Loucy (cell line): ENCODE results near the gene ALDH7A1.

Experiments
- H2AFZ ChIP-seq: fragments of 200-600 bp; sonication (generic); 2 replicates; pipeline ENCODE4 v1.6.0; 2016; ENCODE audit warnings: antibody characterized with exemption, mild to moderate bottlenecking, low read length, moderate library complexity
- H3F3A ChIP-seq: fragments of 200-600 bp; 2 replicates; pipeline ENCODE4 v1.6.0; 2016; ENCODE audit warnings: antibody characterized with exemption, low read depth, mild to moderate bottlenecking
- H3K27me3 ChIP-seq: fragments of 200-600 bp; sonication (generic); 2 replicates; pipeline ENCODE4 v1.6.1; 2014; ENCODE audit warnings: low read length, mild to moderate bottlenecking; ENCODE audit not compliant: insufficient read depth, poor library complexity, severe bottlenecking
- H3K36me3 ChIP-seq: fragments of 200-600 bp; sonication (generic); 2 replicates; pipeline ENCODE4 v1.6.1; 2016; ENCODE audit warnings: low read length; ENCODE audit not compliant: insufficient read depth
- H3K4me1 ChIP-seq: fragments of 200-600 bp; sonication (generic); 2 replicates; pipeline ENCODE4 v1.5.1; 2014; ENCODE audit warnings: low read length, mild to moderate bottlenecking; ENCODE audit not compliant: insufficient read depth, poor library complexity, severe bottlenecking
- H3K4me2 ChIP-seq: fragments of 200-600 bp; sonication (generic); 2 replicates; pipeline ENCODE4 v1.6.0; 2014; ENCODE audit warnings: antibody characterized with exemption, low read length, low read depth, mild to moderate bottlenecking; ENCODE audit not compliant: poor library complexity, severe bottlenecking
- H3K4me3 ChIP-seq: fragments of 200-600 bp; sonication (generic); 2 replicates; pipeline ENCODE4 v1.5.1; 2014; ENCODE audit warnings: low read length, mild to moderate bottlenecking, mixed read lengths; ENCODE audit not compliant: poor library complexity, severe bottlenecking
- H3K79me2 ChIP-seq: fragments of 200-600 bp; sonication (generic); 2 replicates; pipeline ENCODE4 v1.6.1; 2014; ENCODE audit warnings: low read length; ENCODE audit not compliant: insufficient read depth
- H3K9ac ChIP-seq: fragments of 200-600 bp; sonication (generic); 2 replicates; pipeline ENCODE4 v1.6.0; 2014; ENCODE audit warnings: mild to moderate bottlenecking, low read depth, low read length, moderate library complexity; ENCODE audit not compliant: poor library complexity, severe bottlenecking
- H3K9me2 ChIP-seq: fragments of 200-600 bp; sonication (generic); replicated peaks from 2 replicates; pipeline ENCODE4 v1.6.1; 2016; ENCODE audit warnings: low read depth, low read length, mixed read lengths
- H3K9me3 ChIP-seq: fragments of 200-600 bp; sonication (generic); 2 replicates; pipeline ENCODE4 v1.6.1; 2014; ENCODE audit warnings: mild to moderate bottlenecking, antibody characterized with exemption, low read length, low read depth; ENCODE audit not compliant: insufficient read depth
- H4K20me1 ChIP-seq: fragments of 200-600 bp; sonication (generic); 2 replicates; pipeline ENCODE4 v1.6.0; 2014; ENCODE audit warnings: antibody characterized with exemption, low read length, mild to moderate bottlenecking; ENCODE audit not compliant: insufficient read depth, poor library complexity, severe bottlenecking
- EZH2phosphoT487 ChIP-seq: fragments of 200-600 bp; IDR thresholded peaks from 2 replicates; pipeline ENCODE4 v1.6.1; 2018; ENCODE audit warnings: antibody characterized with exemption, mild to moderate bottlenecking, moderate library complexity, borderline replicate concordance
- TF ChIP-seq, protein P1 (sequence below): fragments of 200-600 bp; sonication (generic); conservative IDR thresholded peaks from 2 replicates; pipeline ENCODE4 v1.5.1; 2014; ENCODE audit warnings: mild to moderate bottlenecking, antibody characterized with exemption, low read length

Gene ALDH7A1

DNA sequence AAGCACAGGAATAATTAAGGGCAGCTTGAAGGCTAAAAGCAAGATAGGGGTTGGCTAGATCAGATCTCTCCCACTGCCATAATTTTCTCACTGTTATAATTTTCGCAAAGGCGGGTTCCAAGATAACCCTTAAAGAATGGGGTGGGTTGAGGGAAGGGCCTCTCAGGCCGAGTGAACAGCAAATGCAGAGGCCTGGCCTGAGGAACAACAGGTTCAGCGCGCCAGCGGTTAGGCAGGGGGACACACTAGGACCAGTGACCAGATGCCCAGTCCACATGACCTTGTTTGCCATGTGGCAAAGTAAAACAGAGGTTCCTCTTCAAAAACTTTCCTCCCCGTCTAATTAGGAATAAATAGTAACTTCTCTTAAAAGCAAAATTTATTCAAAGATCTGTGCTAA is 4.5 kb upstream of the ALDH7A1 start:
- peaks cover 6% of the 10 kb centered on the region for H4K20me1 ChIP-seq
- H3K4me3 ChIP-seq = no peak overlapping the region

DNA sequence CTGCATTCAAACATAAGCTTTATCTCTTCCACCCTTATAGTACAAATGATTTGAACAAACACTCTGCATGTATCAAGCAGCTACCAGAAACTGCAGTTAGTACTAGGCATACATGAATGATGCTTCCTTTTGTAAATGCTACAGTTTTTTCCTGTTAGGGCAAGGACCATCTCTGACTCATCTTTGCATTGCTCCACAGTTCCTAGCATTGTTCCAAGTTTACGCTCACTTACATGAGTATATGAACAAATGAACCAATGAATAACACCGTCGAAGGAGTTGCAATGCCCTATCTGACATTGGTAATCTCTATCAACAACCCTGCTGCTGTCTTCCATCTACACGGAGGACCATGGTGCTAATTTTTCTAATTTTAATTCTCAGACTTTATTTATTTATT is 2.1 kb upstream of the ALDH7A1 start:
- Histone ChIP-seq H2AFZ (no peak overlapping the region), H3F3A (no peaks in the 10 kb centered on the region), H3K4me2 (no peak overlapping the region), H4K20me1 (no peaks in the 10 kb centered on the region), H3K9me2 (no peaks in the 10 kb centered on the region), H3K4me1 (peaks cover 5% of the 10 kb centered on the region), H3K79me2 (peaks cover 20% of the 10 kb centered on the region), H3K9me3 (no peaks in the 10 kb centered on the region), H3K4me3 (no peak overlapping the region), H3K9ac (no peak overlapping the region), H3K27me3 (no peaks in the 10 kb centered on the region), H3K36me3 (no peaks in the 10 kb centered on the region)
- TF ChIP-seq EZH2phosphoT487 = no peak
- TF ChIP-seq, protein P1, sequence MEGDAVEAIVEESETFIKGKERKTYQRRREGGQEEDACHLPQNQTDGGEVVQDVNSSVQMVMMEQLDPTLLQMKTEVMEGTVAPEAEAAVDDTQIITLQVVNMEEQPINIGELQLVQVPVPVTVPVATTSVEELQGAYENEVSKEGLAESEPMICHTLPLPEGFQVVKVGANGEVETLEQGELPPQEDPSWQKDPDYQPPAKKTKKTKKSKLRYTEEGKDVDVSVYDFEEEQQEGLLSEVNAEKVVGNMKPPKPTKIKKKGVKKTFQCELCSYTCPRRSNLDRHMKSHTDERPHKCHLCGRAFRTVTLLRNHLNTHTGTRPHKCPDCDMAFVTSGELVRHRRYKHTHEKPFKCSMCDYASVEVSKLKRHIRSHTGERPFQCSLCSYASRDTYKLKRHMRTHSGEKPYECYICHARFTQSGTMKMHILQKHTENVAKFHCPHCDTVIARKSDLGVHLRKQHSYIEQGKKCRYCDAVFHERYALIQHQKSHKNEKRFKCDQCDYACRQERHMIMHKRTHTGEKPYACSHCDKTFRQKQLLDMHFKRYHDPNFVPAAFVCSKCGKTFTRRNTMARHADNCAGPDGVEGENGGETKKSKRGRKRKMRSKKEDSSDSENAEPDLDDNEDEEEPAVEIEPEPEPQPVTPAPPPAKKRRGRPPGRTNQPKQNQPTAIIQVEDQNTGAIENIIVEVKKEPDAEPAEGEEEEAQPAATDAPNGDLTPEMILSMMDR = no peak

More for the DNA sequence above, 4.5 kb upstream of the ALDH7A1 start:
- Histone ChIP-seq H3K36me3 (0 out of 2 replicates have a peak, but pooled peaks cover 4% of the 10 kb centered on the region), H3K4me1 (no peaks in the 10 kb centered on the region), H2AFZ (no peak overlapping the region), H3K4me2 (no peak overlapping the region), H3K79me2 (peaks cover 31% of the 10 kb centered on the region), H3K9ac (no peak overlapping the region), H3K9me3 (no peaks in the 10 kb centered on the region), H3F3A (no peaks in the 10 kb centered on the region), H3K9me2 (no peaks in the 10 kb centered on the region), H3K27me3 (no peaks in the 10 kb centered on the region)
- TF ChIP-seq EZH2phosphoT487 = no peak
- TF ChIP-seq, protein P1 = no peak

DNA sequence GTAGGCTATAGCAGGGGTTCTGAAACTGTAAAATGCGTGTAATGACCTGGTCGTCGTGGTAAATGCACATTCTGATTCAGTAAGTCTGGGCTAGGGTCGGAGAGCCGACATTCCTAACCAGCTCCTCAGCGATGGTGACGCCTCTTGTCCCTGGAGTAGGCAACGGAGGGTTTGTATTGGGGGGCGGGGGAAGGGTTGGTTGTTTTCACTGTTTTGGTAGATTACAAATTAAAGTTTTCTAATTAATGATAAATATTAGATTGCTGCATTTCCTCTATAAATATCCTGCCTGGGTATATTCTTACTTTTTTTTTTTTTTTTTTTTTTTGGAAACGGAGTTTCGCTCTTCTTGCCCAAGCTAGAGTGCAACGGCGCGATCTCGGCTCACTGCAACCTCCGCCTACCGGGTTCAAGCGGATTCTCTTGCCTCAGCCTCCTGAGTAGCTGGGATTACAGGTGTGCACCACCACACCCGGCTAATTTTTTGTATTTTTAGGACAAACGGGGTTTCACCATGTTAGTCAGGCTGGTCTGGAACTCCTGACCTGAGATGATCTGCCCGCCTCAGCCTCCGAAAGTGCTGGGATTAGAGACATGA is 566 bp upstream of the ALDH7A1 start:
- no peaks in the 10 kb centered on the region for H3F3A ChIP-seq
- no peaks in the 10 kb centered on the region for H3K27me3 ChIP-seq
- peak overlapping the region; percentile 64 for H3K9ac ChIP-seq
- no peaks in the 10 kb centered on the region for H4K20me1 ChIP-seq
- 0 out of 2 replicates have a peak, but pooled peaks cover 8% of the 10 kb centered on the region for H3K79me2 ChIP-seq
- H3K36me3 ChIP-seq = no peaks in the 10 kb centered on the region
- H3K4me2 ChIP-seq = peak overlapping the region; percentile 66
- H3K4me3 ChIP-seq = peak overlapping the region; percentile 74
- peaks cover 5% of the 10 kb centered on the region for H3K4me1 ChIP-seq
- no peak for TF ChIP-seq EZH2phosphoT487
- TF ChIP-seq, protein P1 = no peak
- H3K9me2 ChIP-seq = no peaks in the 10 kb centered on the region
- H3K9me3 ChIP-seq = no peaks in the 10 kb centered on the region
- H2AFZ ChIP-seq = peak overlapping the region; percentile 94
